LHCN-M2 (cell line): ENCODE results near the gene TRIP13. TPM values are rescaled to one million over a fixed set of nuclear protein-coding genes. Genes with fewer than 3 reads are reported as not detected.

Source experiments
- DNase-seq: peaks from one replicate; pipeline ENCODE4 v3.0.0-alpha.2; 2012; ENCODE audit warnings: low read depth
- total RNA-seq: library from RNA; depleted of rRNA; stranded (reverse); fragments of >200 nt; gene quantifications from 2 replicates; pipeline ENCODE4 v1.2.3, GENCODE V29; 2014

The TRIP13 gene
- total RNA-seq, 1 experiment from 2014 or later, result 64.7 TPM

- DNase-seq, result no peak
These were observed 37.5 kb upstream of the TRIP13 start for GRCh38 chr5:854966-855743.

- peak; percentile 22 for DNase-seq
These were observed 36.7 kb upstream of the TRIP13 start for GRCh38 chr5:855771-856530.

GRCh38 chr5:856531-857425 is 35.9 kb upstream of the TRIP13 start:
- DNase-seq, result no peak

GRCh38 chr5:858726-859125 is 34.0 kb upstream of the TRIP13 start:
- no peak for DNase-seq

GRCh38 chr5:859391-859790 is 33.3 kb upstream of the TRIP13 start:
- DNase-seq, result no peak

- no peak for DNase-seq
These were observed 32.8 kb upstream of the TRIP13 start for GRCh38 chr5:859798-860296.

- DNase-seq, result no peak
These were observed 32.1 kb upstream of the TRIP13 start for GRCh38 chr5:860506-861150.

- no peak for DNase-seq
These were observed 31.0 kb upstream of the TRIP13 start for GRCh38 chr5:861442-862366.

- no peak for DNase-seq
These were observed 30.1 kb upstream of the TRIP13 start for GRCh38 chr5:862367-863243.

GRCh38 chr5:863244-863805 is 29.4 kb upstream of the TRIP13 start:
- DNase-seq, result no peak

- no peak for DNase-seq
These were observed 28.1 kb upstream of the TRIP13 start for GRCh38 chr5:864492-865167.

- DNase-seq, result no peak
These were observed 27.5 kb upstream of the TRIP13 start for GRCh38 chr5:865168-865521.

- no peak for DNase-seq
These were observed 26.9 kb upstream of the TRIP13 start for GRCh38 chr5:865771-866170.

GRCh38 chr5:867300-867870 is 25.3 kb upstream of the TRIP13 start:
- DNase-seq, result no peak

GRCh38 chr5:868428-869135 is 24.1 kb upstream of the TRIP13 start:
- no peak for DNase-seq

GRCh38 chr5:870956-871355 is 21.7 kb upstream of the TRIP13 start:
- no peak for DNase-seq

GRCh38 chr5:871596-872298 is 20.9 kb upstream of the TRIP13 start:
- DNase-seq, result no peak
